HCT116 (cell line): ENCODE measurements around the gene NFKBIL1. TPM values are rescaled to one million over a fixed set of nuclear protein-coding genes. Genes with fewer than 3 reads are reported as not detected.

Source experiments
- ATAC-seq: fragments of 200-7000 bp; cut with Tn5 transposase; 2 replicates; pipeline ENCODE4 v1.9.1; 2020; ENCODE audit warnings: mild to moderate bottlenecking, moderate library complexity
- BruUV-seq: library from RNA; stranded (reverse); fragments of 400-500 nt; replicated peaks from 2 replicates; lab custom pipeline; 2021; lab: Mats Ljungman, UMichigan
- CTCF ChIA-PET: fragments of 300-600 bp; sonication (Branson Sonifier 250); formaldehyde crosslinking; loops from one replicate; lab custom pipeline; 2021; ENCODE audit warnings: antibody characterized with exemption; lab: Charles Lee
- POLR2A ChIA-PET: fragments of 300-600, 350-600 bp; sonication (Branson Sonifier 250); formaldehyde crosslinking; loops from one replicate; lab custom pipeline; 2021; ENCODE audit warnings: antibody characterized with exemption; lab: Charles Lee
- RAD21 ChIA-PET, 2 experiments: fragments of 300-600 bp; sonication (Branson Sonifier 250); formaldehyde crosslinking; loops; one replicate each; lab custom pipeline; 2023; ENCODE audit warnings: low total read pairs in 2 of 2; ENCODE audit not compliant: uncharacterized antibody in 2 of 2, unreplicated experiment in 2 of 2, low non-redundant PET in 1 of 2; lab: Charles Lee
- DNase-seq: peaks from one replicate; pipeline ENCODE4 v3.0.0-alpha.2; 2010; ENCODE audit warnings: low read depth, low spot score
- H2AFZ ChIP-seq: fragments of 200-600 bp; shearing (Covaris generic), sonication (generic); 2 replicates; pipeline ENCODE4 v1.6.1; 2017; ENCODE audit warnings: low read depth, mixed run types, mixed read lengths, antibody characterized with exemption, low read length; ENCODE audit not compliant: poor library complexity, severe bottlenecking
- H3K27ac ChIP-seq: 2 replicates; pipeline ENCODE4 v1.5.1; 2012; ENCODE audit warnings: low read depth, low read length
- H3K27me3 ChIP-seq: fragments of 200-600 bp; sonication (generic); 2 replicates; pipeline ENCODE4 v1.6.1; 2016; ENCODE audit warnings: mixed run types, low read length, mixed read lengths; ENCODE audit not compliant: insufficient read depth
- H3K36me3 ChIP-seq, 2 experiments: fragments of 200-500 bp in 1 of 2; fragments of 200-600 bp in 1 of 2; sonication (Bioruptor generic) in 1 of 2; sonication (generic) in 1 of 2; 2 replicates each; pipeline versions ENCODE4 v1.5.1 to v1.6.1; 2014 to 2016; ENCODE audit warnings: low read length in 2 of 2, inconsistent platforms in 1 of 2, mixed read lengths in 1 of 2, mixed run types in 1 of 2; ENCODE audit not compliant: insufficient read depth in 2 of 2, control insufficient read depth in 1 of 2
- H3K4me1 ChIP-seq, 2 experiments: fragments of 200-600 bp in 1 of 2; sonication (generic) in 1 of 2; 2 replicates each; pipeline versions ENCODE4 v1.5.1 to v1.6.1; 2012 to 2017; ENCODE audit warnings: low read length in 2 of 2, inconsistent platforms in 1 of 2, mild to moderate bottlenecking in 1 of 2, mixed read lengths in 1 of 2, mixed run types in 1 of 2, moderate library complexity in 1 of 2; ENCODE audit not compliant: insufficient read depth in 2 of 2, control insufficient read depth in 1 of 2
- H3K4me2 ChIP-seq: fragments of 200-600 bp; sonication (generic); 2 replicates; pipeline ENCODE4 v1.6.1; 2017; ENCODE audit warnings: mixed run types, low read length, mixed read lengths
- H3K4me3 ChIP-seq, 2 experiments: fragments of 200-600 bp in 1 of 2; sonication (generic) in 1 of 2; replicated peaks in 1 of 2; 2 replicates each; pipeline ENCODE4 v1.5.1; 2011 to 2016; ENCODE audit warnings: low read length in 2 of 2, control low read depth in 1 of 2, low read depth in 1 of 2, mild to moderate bottlenecking in 1 of 2, mixed read lengths in 1 of 2, mixed run types in 1 of 2
- H3K79me2 ChIP-seq: fragments of 200-600 bp; sonication (generic); 2 replicates; pipeline ENCODE4 v1.6.1; 2017; ENCODE audit warnings: mild to moderate bottlenecking, mixed run types, low read length, moderate library complexity, mixed read lengths; ENCODE audit not compliant: insufficient read depth
- H3K9ac ChIP-seq: fragments of 200-600 bp; sonication (generic); 2 replicates; pipeline ENCODE4 v1.6.1; 2016; ENCODE audit warnings: low read length, mixed read lengths
- H3K9me2 ChIP-seq: fragments of 200-600 bp; sonication (generic), shearing (Covaris generic); 2 replicates; pipeline ENCODE4 v1.6.1; 2017; ENCODE audit warnings: mixed run types, mild to moderate bottlenecking, moderate library complexity; ENCODE audit not compliant: insufficient read depth
- H3K9me3 ChIP-seq, 2 experiments: fragments of 200-500 bp in 1 of 2; fragments of 200-600 bp in 1 of 2; sonication (Bioruptor generic) in 1 of 2; sonication (generic) in 1 of 2; 2 replicates each; pipeline ENCODE4 v1.6.1; 2014 to 2017; ENCODE audit warnings: low read length in 2 of 2, mixed read lengths in 2 of 2, inconsistent platforms in 1 of 2, low read depth in 1 of 2, mild to moderate bottlenecking in 1 of 2, mixed run types in 1 of 2, moderate library complexity in 1 of 2; ENCODE audit not compliant: control insufficient read depth in 1 of 2, insufficient read depth in 1 of 2
- H4K20me1 ChIP-seq: fragments of 200-600 bp; sonication (generic), shearing (Covaris generic); 2 replicates; pipeline ENCODE4 v1.6.1; 2017; ENCODE audit warnings: mixed run types, mild to moderate bottlenecking, moderate library complexity; ENCODE audit not compliant: insufficient read depth
- ATF3 ChIP-seq: IDR thresholded peaks from 2 replicates; pipeline ENCODE4 v1.6.1; 2012
- CEBPB ChIP-seq: IDR thresholded peaks from 2 replicates; pipeline ENCODE4 v1.6.1; 2012; ENCODE audit warnings: low read depth
- CTCF ChIP-seq, 3 experiments: fragments of 200-600 bp in 1 of 3; sonication (generic) in 1 of 3; IDR thresholded peaks in 2 of 3; conservative IDR thresholded peaks in 1 of 3; 2 replicates each; pipeline ENCODE4 v1.5.1; 2012 to 2017; ENCODE audit warnings: low read depth in 2 of 3, low read length in 2 of 3, antibody characterized with exemption in 1 of 3, borderline replicate concordance in 1 of 3, control low read depth in 1 of 3, mild to moderate bottlenecking in 1 of 3, mixed read lengths in 1 of 3, mixed run types in 1 of 3, moderate library complexity in 1 of 3; ENCODE audit not compliant: insufficient read depth in 1 of 3
- ELF1 ChIP-seq: IDR thresholded peaks from 2 replicates; pipeline ENCODE4 v1.6.1; 2012; ENCODE audit warnings: low read depth, borderline replicate concordance
- EZH2 ChIP-seq: fragments of 200-600 bp; sonication (generic); IDR thresholded peaks from 2 replicates; pipeline ENCODE4 v1.6.1; 2017; ENCODE audit warnings: antibody characterized with exemption, mixed run types
- EZH2phosphoT487 ChIP-seq: fragments of 200-600 bp; IDR thresholded peaks from 2 replicates; pipeline ENCODE4 v1.6.1; 2018; ENCODE audit warnings: antibody characterized with exemption, borderline replicate concordance
- MAX ChIP-seq: IDR thresholded peaks from 2 replicates; pipeline ENCODE4 v1.6.1; 2012
- POLR2A ChIP-seq: IDR thresholded peaks from 2 replicates; pipeline ENCODE4 v1.7.0; 2011; ENCODE audit warnings: borderline replicate concordance; ENCODE audit not compliant: insufficient read depth, insufficient read length; ENCODE audit errors: extremely low read depth
- POLR2AphosphoS5 ChIP-seq: IDR thresholded peaks from 2 replicates; pipeline ENCODE4 v1.6.1; 2011; ENCODE audit warnings: mild to moderate bottlenecking, low read depth, low read length, moderate library complexity
- RAD21 ChIP-seq: IDR thresholded peaks from 2 replicates; pipeline ENCODE4 v1.6.1; 2012; ENCODE audit warnings: low read depth, mild to moderate bottlenecking
- REST ChIP-seq: IDR thresholded peaks from 2 replicates; pipeline ENCODE4 v1.6.1; 2012; ENCODE audit warnings: low read depth
- SIN3A ChIP-seq: IDR thresholded peaks from 2 replicates; pipeline ENCODE4 v1.6.1; 2012; ENCODE audit warnings: low read depth
- TCF7L2 ChIP-seq: IDR thresholded peaks from 2 replicates; pipeline ENCODE4 v1.7.0; 2011; ENCODE audit warnings: borderline replicate concordance, inconsistent platforms; ENCODE audit not compliant: insufficient read depth, insufficient read length; ENCODE audit errors: extremely low read depth
- YY1 ChIP-seq: IDR thresholded peaks from 2 replicates; pipeline ENCODE4 v1.6.1; 2011; ENCODE audit warnings: low read length, low read depth, moderate library complexity, mild to moderate bottlenecking; ENCODE audit not compliant: insufficient replicate concordance; ENCODE audit errors: extremely low read depth
- ZBTB33 ChIP-seq: IDR thresholded peaks from 2 replicates; pipeline ENCODE4 v1.6.1; 2011; ENCODE audit warnings: mild to moderate bottlenecking, low read length, moderate library complexity; ENCODE audit not compliant: insufficient replicate concordance; ENCODE audit errors: extremely low read depth
- ZNF274 ChIP-seq: fragments of 200-500 bp; sonication (Bioruptor generic); IDR thresholded peaks from 2 replicates; pipeline ENCODE4 v1.6.1; 2014; ENCODE audit warnings: mild to moderate bottlenecking, low read depth, low read length, inconsistent platforms
- intact Hi-C: fragments of 100-400 bp; cut with micrococcal nuclease; formaldehyde crosslinking; loops from 2 replicates; pipeline ENCODE4 v1.10.0; 2022
- total RNA-seq: library from RNA; stranded (reverse); gene quantifications from one replicate; pipeline ENCODE4 v1.2.1, GENCODE V29; 2021; ENCODE audit not compliant: unreplicated experiment

Gene NFKBIL1
- total RNA-seq, 1 experiment from 2014 or later: 26.6 TPM

GRCh38 chr6:31525932-31526591, 21.3 kb upstream of the NFKBIL1 start:
- H3K79me2 ChIP-seq: no peaks in the 10 kb centered on the region
- no peak overlapping the region for H3K4me3 ChIP-seq
- DNase-seq (no peak), ATAC-seq (no peak)
- H3K9ac ChIP-seq: no peak overlapping the region
- H3K9me3 ChIP-seq: no peaks in the 10 kb centered on the region
- H3K36me3 ChIP-seq: peaks cover 7 to 9% of the 10 kb centered on the region in 2 experiments; a peak in 2 of 4 replicates
- BruUV-seq: no TSS peak
- H3K4me1 ChIP-seq: no peaks in the 10 kb centered on the region; a peak in 1 of 4 replicates
- ChIA-PET CTCF (no interaction called here), RAD21 (no interaction called here), POLR2A (interaction anchor here (1.9 kb wide), 1 partner anchor 15 kb away, joined by 4 read pairs; the partner anchor contains the start of gene DDX39B)
- H3K27me3 ChIP-seq: no peaks in the 10 kb centered on the region
- H2AFZ ChIP-seq: no peak overlapping the region
- no peak overlapping the region for H3K4me2 ChIP-seq
- no peaks in the 10 kb centered on the region for H3K9me2 ChIP-seq
- intact Hi-C loops: no loop called here
- H4K20me1 ChIP-seq: 0 out of 2 replicates have a peak, but pooled peaks cover 9% of the 10 kb centered on the region
- TF ChIP-seq RAD21 (no peak), MAX (no peak), EZH2 (no peak), ELF1 (no peak), REST (no peak), POLR2AphosphoS5 (no peak), ATF3 (no peak), EZH2phosphoT487 (no peak), POLR2A (no peak), SIN3A (no peak), CEBPB (no peak), YY1 (no peak), ZNF274 (no peak), CTCF (IDR thresholded peaks at IDR 0.05 in 2 of 3, conservative IDR thresholded peaks at IDR 0.05 in 1 of 3; ENCODE audit: borderline replicate concordance in 1 of 3, insufficient read depth in 1 of 3, low read depth in 2 of 3, low read length in 2 of 3) (no peak), ZBTB33 (no peak), TCF7L2 (no peak)
- TF ChIP-seq, all 23 proteins: peak for 0
- no peak overlapping the region for H3K27ac ChIP-seq
